HG02763 (cell line): ENCODE results near the gene GRK6.

Experiments
- ATAC-seq: cut with Tn5 transposase; IDR thresholded peaks from one replicate; pipeline ENCODE4 v1.9.1; 2021; ENCODE audit warnings: mild to moderate bottlenecking, moderate library complexity; ENCODE audit not compliant: unreplicated experiment

Gene GRK6

GRCh38 chr5:177438468-177438867 is 12.0 kb downstream of the GRK6 start:
- no peak for ATAC-seq

GRCh38 chr5:177439518-177440053 is 13.1 kb downstream of the GRK6 start:
- ATAC-seq = no peak

DNA sequence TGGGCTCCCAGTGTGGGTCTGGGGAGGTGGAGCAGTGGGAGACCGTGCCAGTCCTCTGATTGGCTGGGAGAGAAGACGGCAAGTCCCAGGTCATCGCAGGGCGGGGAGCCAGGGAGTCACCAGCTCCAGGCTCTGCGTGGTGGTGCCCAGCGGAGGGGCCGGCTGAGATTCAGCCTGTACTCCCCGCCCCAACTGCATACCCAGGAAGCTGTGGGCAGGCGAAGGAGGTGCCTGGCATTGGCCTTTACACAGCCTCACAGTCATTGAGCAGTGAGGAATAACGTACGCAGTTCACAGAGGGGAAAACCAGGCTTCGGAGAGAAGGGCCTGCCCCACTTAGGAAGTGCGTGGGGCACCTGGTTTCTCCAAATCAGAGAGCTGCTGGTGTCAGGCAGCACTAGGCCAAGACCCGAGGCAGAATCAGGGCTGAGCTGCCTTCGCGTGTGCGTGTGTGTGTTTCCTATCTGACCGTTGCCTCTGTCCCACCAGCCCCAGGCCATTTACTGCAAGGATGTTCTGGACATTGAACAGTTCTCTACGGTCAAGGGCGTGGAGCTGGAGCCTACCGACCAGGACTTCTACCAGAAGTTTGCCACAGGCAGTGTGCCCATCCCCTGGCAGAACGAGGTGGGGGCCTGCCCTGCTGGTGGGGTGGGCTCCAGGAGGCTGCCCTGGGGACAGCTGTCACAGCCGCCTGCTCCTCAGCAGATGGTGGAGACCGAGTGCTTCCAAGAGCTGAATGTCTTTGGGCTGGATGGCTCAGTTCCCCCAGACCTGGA is 13.9 kb downstream of the GRK6 start:
- ATAC-seq = no peak

- ATAC-seq = no peak
Observed at GRCh38 chr5:177440990-177441780, 14.7 kb downstream of the GRK6 start.

DNA sequence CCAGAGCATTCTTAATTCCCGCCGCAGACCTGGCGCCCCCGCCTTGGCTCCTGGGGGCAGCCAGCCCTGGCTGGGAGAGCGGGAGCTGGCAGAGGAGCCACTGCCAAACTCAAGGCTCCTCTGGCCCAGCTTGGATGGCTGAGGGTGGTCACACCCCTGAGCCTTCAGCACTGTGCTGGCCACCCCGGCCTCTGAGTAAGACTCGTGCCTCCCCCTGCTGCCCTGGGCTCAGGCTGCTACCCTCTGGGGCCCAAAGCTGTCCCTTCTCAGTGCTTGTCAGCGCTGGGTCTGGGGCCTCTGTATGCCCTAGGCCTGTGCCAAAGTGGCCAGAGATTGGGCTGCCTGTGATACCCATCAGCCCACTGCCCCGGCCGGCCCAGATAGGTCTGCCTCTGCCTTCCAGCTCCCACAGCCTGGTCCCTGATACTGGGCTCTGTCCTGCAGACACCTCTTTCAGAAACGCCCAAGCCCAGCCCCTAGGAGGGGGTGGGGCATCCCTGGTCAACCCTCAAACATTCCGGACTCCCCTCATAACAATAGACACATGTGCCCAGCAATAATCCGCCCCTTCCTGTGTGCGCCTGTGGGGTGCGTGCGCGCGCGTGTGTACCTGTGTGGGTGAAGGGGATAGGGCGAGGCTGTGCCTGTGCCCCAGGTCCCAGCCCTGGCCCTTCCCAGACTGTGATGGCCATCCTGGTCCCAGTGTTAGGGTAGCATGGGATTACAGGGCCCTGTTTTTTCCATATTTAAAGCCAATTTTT is 15.8 kb downstream of the GRK6 start:
- no peak for ATAC-seq

DNA sequence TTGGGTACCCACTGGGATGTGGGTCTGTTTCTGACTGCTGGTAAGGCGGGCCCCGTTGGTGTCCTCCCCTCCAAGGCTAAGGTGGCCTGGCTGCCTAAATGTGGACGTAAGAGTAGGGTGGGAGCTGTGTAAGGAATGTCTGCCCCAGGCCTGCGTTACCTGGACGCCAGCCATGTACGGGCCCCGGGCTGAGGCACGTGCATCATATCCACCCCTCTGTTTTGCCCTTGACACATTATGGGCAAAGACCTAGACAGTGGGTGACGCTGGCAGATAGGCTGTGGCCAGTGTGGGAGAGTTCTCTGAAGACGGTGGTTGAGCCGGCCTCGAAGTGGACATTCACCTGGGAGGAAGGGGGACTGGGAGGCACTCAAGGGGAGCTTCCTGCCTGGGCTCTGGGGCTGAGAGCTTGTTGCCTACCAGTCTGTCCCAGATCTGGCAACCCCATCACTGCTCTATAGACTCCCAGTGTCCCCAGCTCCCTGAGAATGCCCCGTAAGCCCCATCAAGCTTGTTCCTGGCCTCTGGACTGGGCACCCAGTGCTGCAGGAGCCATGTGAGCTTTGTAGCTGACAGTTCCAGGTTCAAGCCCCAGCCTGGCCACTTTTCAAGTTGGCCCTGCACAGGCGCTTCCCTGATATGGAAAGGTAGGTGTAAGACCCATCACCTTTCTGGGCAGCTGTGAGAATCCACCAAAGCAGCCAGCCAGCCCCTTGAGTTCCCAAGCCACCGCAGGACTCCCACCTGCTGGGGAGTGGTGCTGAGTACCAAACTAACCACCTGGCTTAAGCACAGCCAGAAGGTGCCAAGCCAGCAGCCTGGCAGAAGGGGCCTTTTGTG is 16.9 kb downstream of the GRK6 start:
- no peak for ATAC-seq

- no peak for ATAC-seq
Observed at GRCh38 chr5:177444106-177445051, 17.9 kb downstream of the GRK6 start.

DNA sequence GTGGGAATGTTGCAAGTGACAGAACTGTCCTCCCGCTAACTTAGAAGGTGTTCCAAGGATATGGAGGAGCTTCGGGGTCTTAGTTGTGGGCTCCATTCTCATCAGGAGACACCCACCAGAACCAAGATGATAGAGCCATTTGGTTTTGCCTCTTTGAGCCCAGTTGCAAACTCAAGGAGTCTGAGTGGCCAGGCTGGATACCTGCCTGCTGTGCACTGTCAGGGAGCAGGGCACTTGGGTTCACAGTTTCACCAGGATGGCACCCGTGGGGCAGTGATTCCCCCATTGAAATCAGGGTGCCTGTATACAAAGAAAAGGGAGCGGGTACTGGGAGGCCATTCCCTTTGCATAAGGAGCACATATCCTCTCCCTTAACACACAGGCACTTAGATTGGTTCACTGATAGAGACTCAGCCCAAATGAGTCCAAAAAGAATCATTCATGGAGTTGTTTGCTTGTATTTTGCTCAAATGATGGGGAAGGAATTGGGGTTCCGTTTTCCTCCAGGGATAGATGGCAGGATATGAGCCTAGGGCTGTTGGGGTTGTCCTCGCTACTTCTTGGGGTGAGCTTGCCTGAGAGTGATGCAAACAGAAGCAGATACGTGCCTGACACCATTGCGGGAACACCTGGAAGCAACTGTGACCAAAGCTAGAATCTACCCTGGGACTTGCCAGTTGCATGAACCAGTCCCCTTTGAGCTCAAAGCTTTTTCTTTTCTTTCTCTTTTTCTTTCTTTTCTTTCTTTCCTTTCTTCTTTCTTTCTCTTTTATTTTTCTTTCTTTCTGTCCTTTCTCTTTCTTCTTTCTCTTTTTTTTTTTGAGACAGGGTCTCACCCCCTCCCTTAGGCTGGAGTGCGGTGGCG is 18.8 kb downstream of the GRK6 start:
- no peak for ATAC-seq

DNA sequence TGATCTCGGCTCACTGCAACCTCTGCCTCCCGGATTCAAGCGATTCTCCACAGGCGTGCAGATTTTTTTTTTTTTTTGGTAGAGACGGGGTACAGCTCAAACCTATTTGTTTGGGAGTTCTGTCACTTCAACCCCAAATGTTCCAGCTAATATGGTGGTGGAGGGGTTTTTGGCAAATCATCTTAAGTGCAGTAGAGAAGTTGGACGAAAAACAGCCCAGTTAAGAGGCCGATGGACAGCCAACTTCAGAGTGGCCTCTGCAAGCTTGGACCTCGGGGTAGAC is 19.4 kb downstream of the GRK6 start:
- no peak for ATAC-seq

- ATAC-seq = peak; percentile 52
Observed at GRCh38 chr5:177446200-177447065, 20.0 kb downstream of the GRK6 start, which contains the start of gene PRR7. TSS of gene PRR7 (plus strand) at chr5:177446814. CDS start at chr5:177455068, 8,254 bp downstream.

DNA sequence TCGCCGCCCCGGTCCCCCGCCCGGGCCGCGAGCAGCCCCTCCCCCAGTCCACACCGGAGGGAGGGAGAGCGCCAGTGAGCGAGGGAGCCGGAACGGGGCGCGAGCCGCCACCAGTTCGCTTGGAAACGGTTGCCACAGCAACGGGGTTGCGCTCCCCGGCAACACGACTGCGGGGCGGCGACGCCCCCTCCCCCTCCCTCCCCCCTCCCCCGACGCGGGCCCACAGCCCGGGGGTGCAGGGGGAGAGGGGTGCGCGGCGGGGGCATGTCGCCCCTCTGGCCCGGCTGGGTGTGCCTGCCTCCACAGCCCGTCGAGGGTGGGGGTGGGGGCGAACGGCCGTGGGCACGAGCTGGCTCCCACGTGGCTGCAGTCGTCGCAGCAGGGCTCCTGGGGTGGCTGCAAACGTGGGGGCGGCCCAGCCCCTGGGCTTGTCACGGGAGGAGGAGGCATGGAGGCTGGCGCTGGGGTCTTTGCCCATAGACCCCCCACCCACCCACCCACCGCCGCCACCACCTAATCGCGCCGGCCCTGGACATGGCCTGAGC is 20.7 kb downstream of the GRK6 start:
- ATAC-seq = peak; percentile 22

- ATAC-seq = no peak
Observed at GRCh38 chr5:177447611-177448243, 21.3 kb downstream of the GRK6 start.

- ATAC-seq = no peak
Observed at GRCh38 chr5:177448244-177448950, 21.9 kb downstream of the GRK6 start.

DNA sequence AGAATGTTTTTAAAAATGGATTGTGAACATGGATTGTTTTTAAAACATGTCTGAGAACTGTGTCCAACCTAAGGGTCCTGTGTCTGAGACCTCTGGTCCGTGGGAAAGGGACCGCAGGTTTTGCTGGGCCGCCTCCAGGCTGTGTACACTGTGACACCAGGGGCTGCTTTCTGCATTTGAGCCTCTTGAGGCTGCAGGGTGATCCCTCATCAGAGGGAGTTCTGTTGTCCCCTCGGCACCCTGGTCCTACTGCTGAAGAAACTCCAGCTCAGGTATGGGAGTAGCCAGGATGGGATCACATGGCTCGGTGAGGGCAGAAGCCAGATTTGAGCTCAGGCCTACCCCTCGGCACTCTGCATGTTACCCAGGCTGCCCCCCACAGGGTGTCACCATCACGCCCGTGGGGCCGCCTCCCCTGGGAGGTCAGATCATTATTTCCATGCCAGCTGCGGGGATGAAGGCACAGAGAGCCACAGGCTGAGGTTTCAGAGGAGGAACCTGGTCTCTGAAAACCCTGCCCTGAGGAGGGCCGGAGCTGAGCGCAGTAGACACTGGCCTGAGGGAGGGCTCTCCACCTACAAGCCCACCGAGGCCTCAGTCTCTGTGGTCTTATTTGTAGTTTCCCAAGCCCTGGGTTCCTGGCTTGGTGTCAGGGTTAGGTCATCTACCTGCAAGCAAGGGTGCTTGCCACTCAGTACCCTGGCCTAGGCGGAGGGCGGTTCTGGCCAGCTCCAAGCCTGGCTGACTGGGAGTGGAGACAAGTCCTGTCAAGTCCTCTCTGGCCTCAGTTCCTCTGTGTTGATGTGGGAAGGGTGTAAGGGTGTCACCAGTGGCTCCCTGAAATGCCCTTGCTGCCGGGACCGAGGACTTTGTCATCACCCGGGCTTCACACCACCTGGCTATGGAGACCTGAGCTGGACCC is 22.9 kb downstream of the GRK6 start:
- ATAC-seq = no peak
